ENCODE measurements around the gene EGFLAM. TPM values are rescaled to one million over a fixed set of nuclear protein-coding genes. Genes with fewer than 3 reads are reported as not detected.

The EGFLAM gene
- polyA plus RNA-seq, 1 experiment, result 16.4 TPM

DNA sequence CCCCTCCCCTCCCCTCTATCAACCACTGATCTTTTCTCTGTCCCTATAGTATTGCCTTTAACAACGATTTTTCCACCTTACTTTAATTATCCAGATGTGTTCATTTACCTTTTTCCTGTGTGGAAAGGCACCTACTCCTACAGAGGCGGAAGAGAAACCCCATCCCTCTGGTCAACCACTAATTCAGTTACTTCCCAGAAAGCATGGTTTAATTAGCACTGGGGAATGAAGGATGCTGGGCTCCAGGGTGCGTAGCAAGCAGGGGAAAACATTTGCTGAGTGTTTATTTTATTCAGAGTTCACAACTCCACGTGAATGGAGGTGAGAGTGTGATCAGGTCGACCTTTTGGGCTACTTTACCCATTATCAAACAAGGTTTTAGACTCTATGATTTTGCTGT lies 16.7 kb upstream of the EGFLAM start:
- no peak overlapping the region for H3K4me3 ChIP-seq (ENCODE audit: low read depth, low read length)
- ChIA-PET CTCF (no interaction called here), POLR2A (no interaction called here)
- no peak overlapping the region for H3K27ac ChIP-seq (ENCODE audit: low read depth, low read length)
- H3K9me3 ChIP-seq (ENCODE audit: control insufficient read depth, insufficient read depth, low read length), result no peaks in the 10 kb centered on the region
- H3K27me3 ChIP-seq (ENCODE audit: control insufficient read depth, insufficient read depth, low read length), result peaks cover 7% of the 10 kb centered on the region
- no peak for DNase-seq (ENCODE audit: low read depth, low spot score)
- TF ChIP-seq, protein P1, sequence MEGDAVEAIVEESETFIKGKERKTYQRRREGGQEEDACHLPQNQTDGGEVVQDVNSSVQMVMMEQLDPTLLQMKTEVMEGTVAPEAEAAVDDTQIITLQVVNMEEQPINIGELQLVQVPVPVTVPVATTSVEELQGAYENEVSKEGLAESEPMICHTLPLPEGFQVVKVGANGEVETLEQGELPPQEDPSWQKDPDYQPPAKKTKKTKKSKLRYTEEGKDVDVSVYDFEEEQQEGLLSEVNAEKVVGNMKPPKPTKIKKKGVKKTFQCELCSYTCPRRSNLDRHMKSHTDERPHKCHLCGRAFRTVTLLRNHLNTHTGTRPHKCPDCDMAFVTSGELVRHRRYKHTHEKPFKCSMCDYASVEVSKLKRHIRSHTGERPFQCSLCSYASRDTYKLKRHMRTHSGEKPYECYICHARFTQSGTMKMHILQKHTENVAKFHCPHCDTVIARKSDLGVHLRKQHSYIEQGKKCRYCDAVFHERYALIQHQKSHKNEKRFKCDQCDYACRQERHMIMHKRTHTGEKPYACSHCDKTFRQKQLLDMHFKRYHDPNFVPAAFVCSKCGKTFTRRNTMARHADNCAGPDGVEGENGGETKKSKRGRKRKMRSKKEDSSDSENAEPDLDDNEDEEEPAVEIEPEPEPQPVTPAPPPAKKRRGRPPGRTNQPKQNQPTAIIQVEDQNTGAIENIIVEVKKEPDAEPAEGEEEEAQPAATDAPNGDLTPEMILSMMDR (IDR thresholded peaks at IDR 0.05; ENCODE audit: low read depth, low read length), result no peak

DNA sequence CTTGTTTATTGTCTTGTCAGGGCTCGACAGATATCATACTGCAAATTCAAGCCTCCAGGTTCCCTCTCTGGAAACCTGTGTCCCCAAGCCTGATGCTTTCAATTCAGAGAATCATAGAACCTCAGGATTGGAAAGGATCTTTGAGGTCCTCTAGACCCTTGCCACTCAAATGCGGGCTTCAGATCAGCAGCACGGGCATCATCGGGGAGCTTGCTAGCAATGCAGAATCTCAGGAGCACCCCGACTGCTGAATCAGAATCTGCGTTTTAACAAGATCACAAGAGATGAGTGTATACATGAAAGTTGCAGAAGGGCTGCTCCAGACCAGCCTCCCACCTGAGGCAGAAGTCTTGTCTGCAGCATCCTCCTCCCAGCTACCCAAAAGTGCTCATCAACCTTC lies 13.1 kb upstream of the EGFLAM start:
- TF ChIP-seq, protein P1 (IDR thresholded peaks at IDR 0.05; ENCODE audit: low read depth, low read length), result no peak
- CTCF ChIA-PET, result interaction anchor here (2.1 kb wide), 1 partner anchor 20 kb away, joined by 6 read pairs; no protein-coding TSS in a partner anchor
- Histone ChIP-seq H3K27me3 (ENCODE audit: control insufficient read depth, insufficient read depth, low read length) (peaks cover 5% of the 10 kb centered on the region), H3K27ac (ENCODE audit: low read depth, low read length) (no peak overlapping the region), H3K9me3 (ENCODE audit: control insufficient read depth, insufficient read depth, low read length) (no peaks in the 10 kb centered on the region), H3K4me3 (ENCODE audit: low read depth, low read length) (no peak overlapping the region)
- POLR2A ChIA-PET, result no interaction called here
- DNase-seq (ENCODE audit: low read depth, low spot score), result no peak

DNA sequence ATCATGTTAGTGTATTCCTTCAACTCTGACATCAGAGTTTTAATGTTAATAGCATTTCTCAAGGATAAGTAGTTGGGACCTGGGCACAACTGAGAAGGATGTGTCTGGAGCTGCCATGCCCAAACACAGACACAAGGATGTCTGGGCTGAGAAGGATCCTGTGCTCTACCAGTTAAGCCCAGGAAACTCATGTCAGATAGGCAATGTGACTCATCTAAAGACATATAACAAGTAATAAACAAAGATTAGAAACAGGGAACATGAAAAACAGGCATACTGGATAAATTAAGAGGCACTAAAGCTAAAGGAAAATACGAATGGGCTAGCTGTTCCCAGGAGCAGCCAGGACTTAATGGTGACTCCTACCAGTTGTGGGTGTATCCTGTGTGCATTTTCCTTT lies 9.1 kb upstream of the EGFLAM start:
- Histone ChIP-seq H3K4me3 (ENCODE audit: low read depth, low read length) (no peak overlapping the region), H3K27ac (ENCODE audit: low read depth, low read length) (no peak overlapping the region), H3K27me3 (ENCODE audit: control insufficient read depth, insufficient read depth, low read length) (no peaks in the 10 kb centered on the region), H3K9me3 (ENCODE audit: control insufficient read depth, insufficient read depth, low read length) (no peaks in the 10 kb centered on the region)
- CTCF ChIA-PET, result interaction anchor here (0.6 kb wide), 1 partner anchor 295 kb away, joined by 3 read pairs; no protein-coding TSS in a partner anchor
- POLR2A ChIA-PET, result no interaction called here
- TF ChIP-seq, protein P1 (IDR thresholded peaks at IDR 0.05; ENCODE audit: low read depth, low read length), result no peak
- no peak for DNase-seq (ENCODE audit: low read depth, low spot score)

DNA sequence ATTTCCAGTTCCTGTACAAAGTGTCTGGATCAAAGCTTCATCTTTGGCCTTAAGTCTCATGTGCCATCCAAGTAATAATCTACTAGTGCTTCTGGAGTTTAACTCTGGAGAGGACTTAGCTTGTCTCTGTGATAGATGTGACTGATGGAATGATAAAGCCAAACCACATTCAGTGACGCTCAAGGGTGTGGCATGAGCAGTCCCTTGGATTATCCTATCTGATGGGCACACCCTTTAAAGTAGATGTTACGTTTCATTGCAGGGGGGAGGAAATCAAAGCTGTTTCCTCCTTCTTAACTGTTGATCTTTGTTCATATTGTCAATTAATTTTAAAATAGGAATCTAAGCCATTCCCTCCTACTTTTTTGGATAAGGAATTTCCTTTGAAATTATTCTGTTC lies 8.5 kb upstream of the EGFLAM start:
- Histone ChIP-seq H3K9me3 (ENCODE audit: control insufficient read depth, insufficient read depth, low read length) (no peaks in the 10 kb centered on the region), H3K4me3 (ENCODE audit: low read depth, low read length) (no peak overlapping the region), H3K27me3 (ENCODE audit: control insufficient read depth, insufficient read depth, low read length) (no peaks in the 10 kb centered on the region), H3K27ac (ENCODE audit: low read depth, low read length) (no peak overlapping the region)
- ChIA-PET POLR2A (no interaction called here), CTCF (interaction anchor here (0.6 to 1.2 kb wide), 2 partner anchors 16 to 295 kb away, joined by 3 to 5 read pairs; no protein-coding TSS in a partner anchor)
- no peak for DNase-seq (ENCODE audit: low read depth, low spot score)
- TF ChIP-seq, protein P1 (IDR thresholded peaks at IDR 0.05; ENCODE audit: low read depth, low read length), result no peak

DNA sequence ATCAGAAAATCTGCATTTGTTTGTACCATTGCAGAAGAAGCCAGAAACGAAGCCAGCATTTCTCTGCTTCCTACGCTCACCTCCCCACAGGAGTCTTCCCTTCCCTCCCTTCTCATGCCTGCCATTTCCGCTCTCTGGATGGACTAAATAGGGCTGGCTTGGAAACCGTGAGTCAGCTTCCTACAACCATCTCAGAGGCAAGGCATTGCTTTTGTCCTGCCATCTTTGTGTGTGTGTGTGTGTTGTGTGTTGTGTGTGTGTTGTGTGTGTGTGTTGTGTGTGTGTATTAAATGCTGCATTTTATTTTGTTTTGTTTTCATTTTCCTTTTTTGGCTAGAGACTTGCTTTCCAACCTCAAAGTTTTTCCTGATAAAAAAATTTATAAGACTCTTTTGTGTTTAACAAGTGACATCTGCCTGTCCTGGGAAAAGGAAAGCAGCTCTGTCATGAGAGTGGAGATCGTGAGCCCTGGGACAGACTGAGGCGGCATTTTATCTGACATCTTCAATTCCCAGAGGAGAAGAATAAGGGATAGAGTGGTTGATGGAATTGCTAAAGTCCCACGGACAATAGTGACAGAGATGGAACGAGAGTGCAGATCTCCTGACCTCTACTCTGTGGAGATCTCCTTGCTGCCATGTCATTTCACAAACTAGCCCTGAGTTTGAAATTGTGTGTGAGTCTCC lies 7.5 kb upstream of the EGFLAM start:
- TF ChIP-seq, protein P1 (IDR thresholded peaks at IDR 0.05; ENCODE audit: low read depth, low read length), result no peak
- no peaks in the 10 kb centered on the region for H3K9me3 ChIP-seq (ENCODE audit: control insufficient read depth, insufficient read depth, low read length)
- H3K27ac ChIP-seq (ENCODE audit: low read depth, low read length), result no peak overlapping the region
- ChIA-PET POLR2A (no interaction called here), CTCF (interaction anchor here (1.2 to 2.2 kb wide), 2 partner anchors 14 kb away, joined by 5 to 8 read pairs; no protein-coding TSS in a partner anchor)
- peaks cover 9% of the 10 kb centered on the region for H3K27me3 ChIP-seq (ENCODE audit: control insufficient read depth, insufficient read depth, low read length)
- no peak for DNase-seq (ENCODE audit: low read depth, low spot score)
- H3K4me3 ChIP-seq (ENCODE audit: low read depth, low read length), result no peak overlapping the region

Data from AG04450 (cell line).